ENCODE data around the gene NUDT1.

NUDT1 gene

GRCh38 chr7:2257651-2258050 is 15.6 kb downstream of the NUDT1 start:
- H2AFZ ChIP-seq (ENCODE audit: insufficient read depth, low read length, poor library complexity): no peak overlapping the region
- no peak overlapping the region for H3K18ac ChIP-seq (ENCODE audit: low read length)
- H4K12ac ChIP-seq (ENCODE audit: low read depth, low read length): no peak overlapping the region
- WGBS (ENCODE audit: extremely low coverage, insufficient coverage, insufficient read length): no CpG with 5 or more reads among the region's 17 CpGs
- no peak overlapping the region for H4K91ac ChIP-seq (ENCODE audit: low read depth, low read length)
- peaks cover 32 to 38% of the 10 kb centered on the region in 2 experiments for H3K36me3 ChIP-seq (ENCODE audit: control insufficient read depth in 1 of 2, insufficient read depth in 2 of 2, low read length in 2 of 2)
- DNase-seq: no peak
- no peak overlapping the region for H2AK5ac ChIP-seq (ENCODE audit: low read length)
- no peak overlapping the region for H3K4me2 ChIP-seq (ENCODE audit: low read length)
- no peak overlapping the region for H4K8ac ChIP-seq (ENCODE audit: low read depth, low read length)
- H3K27ac ChIP-seq (ENCODE audit: low read depth, low read length): no peak overlapping the region
- H2BK12ac ChIP-seq (ENCODE audit: low read length): no peak overlapping the region
- H3K4ac ChIP-seq (ENCODE audit: low read depth, low read length): no peak overlapping the region
- H3K4me3 ChIP-seq (ENCODE audit: low read depth, low read length): no peak overlapping the region
- H3K14ac ChIP-seq (ENCODE audit: low read length): no peak overlapping the region
- no peak overlapping the region for H2BK5ac ChIP-seq (ENCODE audit: low read depth, low read length, poor library complexity)
- H3K9ac ChIP-seq (ENCODE audit: low read length): no peak overlapping the region
- no peak overlapping the region for H2BK120ac ChIP-seq (ENCODE audit: insufficient read depth, low read length, poor library complexity)
- no peak overlapping the region for H3K23ac ChIP-seq (ENCODE audit: low read length)
- H3K79me1 ChIP-seq (ENCODE audit: low read length): no peaks in the 10 kb centered on the region
- H3K4me1 ChIP-seq (ENCODE audit: control insufficient read depth in 1 of 2, insufficient read depth in 2 of 2, low read length in 2 of 2): no peaks in the 10 kb centered on the region
- H3K9me3 ChIP-seq (ENCODE audit: insufficient read depth, low read depth, low read length): no peaks in the 10 kb centered on the region
- no peaks in the 10 kb centered on the region for H3K27me3 ChIP-seq (ENCODE audit: insufficient read depth, low read length)
- no peaks in the 10 kb centered on the region for H3K79me2 ChIP-seq (ENCODE audit: control insufficient read depth, insufficient read depth, low read length, poor library complexity)

GRCh38 chr7:2258661-2259365 is 16.8 kb downstream of the NUDT1 start:
- no peak overlapping the region for H2AFZ ChIP-seq (ENCODE audit: insufficient read depth, low read length, poor library complexity)
- no peak overlapping the region for H3K4ac ChIP-seq (ENCODE audit: low read depth, low read length)
- H3K9me3 ChIP-seq (ENCODE audit: insufficient read depth, low read depth, low read length): no peaks in the 10 kb centered on the region
- no peaks in the 10 kb centered on the region for H3K79me2 ChIP-seq (ENCODE audit: control insufficient read depth, insufficient read depth, low read length, poor library complexity)
- no peak overlapping the region for H4K8ac ChIP-seq (ENCODE audit: low read depth, low read length)
- WGBS (ENCODE audit: extremely low coverage, insufficient coverage, insufficient read length): no CpG with 5 or more reads among the region's 34 CpGs
- no peak overlapping the region for H3K4me3 ChIP-seq (ENCODE audit: low read depth, low read length)
- H3K79me1 ChIP-seq (ENCODE audit: low read length): no peaks in the 10 kb centered on the region
- no peak overlapping the region for H3K4me2 ChIP-seq (ENCODE audit: low read length)
- no peak overlapping the region for H3K9ac ChIP-seq (ENCODE audit: low read length)
- no peak overlapping the region for H3K23ac ChIP-seq (ENCODE audit: low read length)
- H3K36me3 ChIP-seq (ENCODE audit: control insufficient read depth in 1 of 2, insufficient read depth in 2 of 2, low read length in 2 of 2): peaks cover 38% of the 10 kb centered on the region in 2 experiments
- H2BK120ac ChIP-seq (ENCODE audit: insufficient read depth, low read length, poor library complexity): no peak overlapping the region
- no peak overlapping the region for H2BK12ac ChIP-seq (ENCODE audit: low read length)
- H4K12ac ChIP-seq (ENCODE audit: low read depth, low read length): no peak overlapping the region
- H3K18ac ChIP-seq (ENCODE audit: low read length): no peak overlapping the region
- no peak overlapping the region for H4K91ac ChIP-seq (ENCODE audit: low read depth, low read length)
- H3K27ac ChIP-seq (ENCODE audit: low read depth, low read length): no peak overlapping the region
- H2BK5ac ChIP-seq (ENCODE audit: low read depth, low read length, poor library complexity): no peak overlapping the region
- H3K14ac ChIP-seq (ENCODE audit: low read length): no peak overlapping the region
- no peaks in the 10 kb centered on the region for H3K27me3 ChIP-seq (ENCODE audit: insufficient read depth, low read length)
- no peaks in the 10 kb centered on the region for H3K4me1 ChIP-seq (ENCODE audit: control insufficient read depth in 1 of 2, insufficient read depth in 2 of 2, low read length in 2 of 2)
- DNase-seq: no peak
- no peak overlapping the region for H2AK5ac ChIP-seq (ENCODE audit: low read length)

DNA sequence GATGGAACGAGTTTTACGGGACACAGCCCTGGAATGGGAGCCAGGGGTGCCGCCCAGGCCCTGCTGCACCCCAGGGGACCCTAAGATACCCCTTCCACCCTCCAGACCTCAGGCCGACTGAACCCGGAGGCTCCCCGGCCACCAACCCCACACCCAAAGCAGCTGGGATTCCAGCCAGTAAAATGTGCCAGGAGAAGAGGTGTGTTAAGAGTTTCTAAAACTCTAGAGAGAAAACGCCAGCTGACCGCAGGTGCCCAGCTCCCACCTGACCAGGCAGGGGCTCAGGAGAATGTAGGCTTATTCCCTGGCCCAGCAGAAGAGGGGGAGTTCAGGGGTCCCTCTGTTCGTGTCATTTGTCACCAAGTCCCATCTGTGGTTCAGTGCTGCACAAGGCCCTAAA is 17.5 kb downstream of the NUDT1 start:
- H4K91ac ChIP-seq (ENCODE audit: low read depth, low read length): no peak overlapping the region
- no peak overlapping the region for H3K9ac ChIP-seq (ENCODE audit: low read length)
- H3K36me3 ChIP-seq (ENCODE audit: control insufficient read depth in 1 of 2, insufficient read depth in 2 of 2, low read length in 2 of 2): peaks cover 37 to 42% of the 10 kb centered on the region in 2 experiments
- no peak overlapping the region for H2AK5ac ChIP-seq (ENCODE audit: low read length)
- H4K8ac ChIP-seq (ENCODE audit: low read depth, low read length): no peak overlapping the region
- no peak overlapping the region for H3K27ac ChIP-seq (ENCODE audit: low read depth, low read length)
- no peak overlapping the region for H3K4me2 ChIP-seq (ENCODE audit: low read length)
- H3K9me3 ChIP-seq (ENCODE audit: insufficient read depth, low read depth, low read length): peaks cover 2% of the 10 kb centered on the region
- H2BK5ac ChIP-seq (ENCODE audit: low read depth, low read length, poor library complexity): no peak overlapping the region
- no peaks in the 10 kb centered on the region for H3K27me3 ChIP-seq (ENCODE audit: insufficient read depth, low read length)
- H3K18ac ChIP-seq (ENCODE audit: low read length): no peak overlapping the region
- H3K79me2 ChIP-seq (ENCODE audit: control insufficient read depth, insufficient read depth, low read length, poor library complexity): no peaks in the 10 kb centered on the region
- no peak overlapping the region for H3K4ac ChIP-seq (ENCODE audit: low read depth, low read length)
- H4K12ac ChIP-seq (ENCODE audit: low read depth, low read length): no peak overlapping the region
- H3K14ac ChIP-seq (ENCODE audit: low read length): no peak overlapping the region
- H3K79me1 ChIP-seq (ENCODE audit: low read length): no peaks in the 10 kb centered on the region
- no peak overlapping the region for H2BK120ac ChIP-seq (ENCODE audit: insufficient read depth, low read length, poor library complexity)
- no peak overlapping the region for H3K4me3 ChIP-seq (ENCODE audit: low read depth, low read length)
- no peak for DNase-seq
- no peak overlapping the region for H2BK12ac ChIP-seq (ENCODE audit: low read length)
- WGBS (ENCODE audit: extremely low coverage, insufficient coverage, insufficient read length): no CpG with 5 or more reads among the region's 9 CpGs
- H3K23ac ChIP-seq (ENCODE audit: low read length): no peak overlapping the region
- H2AFZ ChIP-seq (ENCODE audit: insufficient read depth, low read length, poor library complexity): no peak overlapping the region
- H3K4me1 ChIP-seq (ENCODE audit: control insufficient read depth in 1 of 2, insufficient read depth in 2 of 2, low read length in 2 of 2): no peaks in the 10 kb centered on the region

DNA sequence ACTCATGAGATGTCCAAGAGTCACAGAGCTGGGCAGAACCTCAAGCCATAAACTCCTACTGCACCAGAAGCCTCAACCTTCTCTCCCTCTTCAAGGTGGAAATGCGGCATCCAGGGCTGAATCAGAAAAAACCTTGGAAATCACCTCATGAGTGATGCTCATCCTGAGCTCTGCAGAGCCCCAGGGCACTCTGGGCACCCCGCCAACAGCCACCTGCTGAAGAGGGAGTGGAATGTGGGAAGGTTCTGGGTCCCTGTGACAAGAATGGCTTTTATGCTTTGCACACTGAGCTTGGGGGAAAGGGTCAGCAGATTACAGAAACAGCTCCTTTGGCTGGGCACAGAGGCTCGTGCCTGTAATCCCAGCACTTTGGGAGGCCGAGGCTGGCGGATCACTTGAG is 18.8 kb downstream of the NUDT1 start:
- Histone ChIP-seq H4K91ac (ENCODE audit: low read depth, low read length) (no peak overlapping the region), H2AFZ (ENCODE audit: insufficient read depth, low read length, poor library complexity) (no peak overlapping the region), H2BK12ac (ENCODE audit: low read length) (no peak overlapping the region), H3K4ac (ENCODE audit: low read depth, low read length) (no peak overlapping the region), H3K4me3 (ENCODE audit: low read depth, low read length) (no peak overlapping the region), H3K14ac (ENCODE audit: low read length) (no peak overlapping the region), H3K27me3 (ENCODE audit: insufficient read depth, low read length) (no peaks in the 10 kb centered on the region), H3K79me2 (ENCODE audit: control insufficient read depth, insufficient read depth, low read length, poor library complexity) (no peaks in the 10 kb centered on the region), H3K9me3 (ENCODE audit: insufficient read depth, low read depth, low read length) (peaks cover 3% of the 10 kb centered on the region), H3K79me1 (ENCODE audit: low read length) (no peaks in the 10 kb centered on the region), H3K9ac (ENCODE audit: low read length) (no peak overlapping the region), H4K12ac (ENCODE audit: low read depth, low read length) (no peak overlapping the region), H3K4me2 (ENCODE audit: low read length) (no peak overlapping the region), H4K8ac (ENCODE audit: low read depth, low read length) (no peak overlapping the region), H3K4me1 (ENCODE audit: control insufficient read depth in 1 of 2, insufficient read depth in 2 of 2, low read length in 2 of 2) (no peaks in the 10 kb centered on the region), H3K23ac (ENCODE audit: low read length) (no peak overlapping the region), H3K27ac (ENCODE audit: low read depth, low read length) (no peak overlapping the region), H2BK5ac (ENCODE audit: low read depth, low read length, poor library complexity) (no peak overlapping the region), H2AK5ac (ENCODE audit: low read length) (no peak overlapping the region), H3K36me3 (ENCODE audit: control insufficient read depth in 1 of 2, insufficient read depth in 2 of 2, low read length in 2 of 2) (peaks cover 30 to 33% of the 10 kb centered on the region in 2 experiments), H2BK120ac (ENCODE audit: insufficient read depth, low read length, poor library complexity) (no peak overlapping the region), H3K18ac (ENCODE audit: low read length) (no peak overlapping the region)
- WGBS (ENCODE audit: extremely low coverage, insufficient coverage, insufficient read length): no CpG with 5 or more reads among the region's 5 CpGs
- DNase-seq: no peak

All from trophoblast cell (in vitro differentiated cells and primary cell).